Activated CD4-positive, alpha-beta memory T cell treated with anti-CD3 and anti-CD28 coated beads, Interleukin-2, amount 10 ng/mL, durations not matched to agents 7 days and 5 days (primary cell): ENCODE measurements around the gene CYP3A5. TPM values are rescaled to one million over a fixed set of nuclear protein-coding genes. Genes with fewer than 3 reads are reported as not detected.
"Not testable (repeated sequence)": the region's sequence is repeated elsewhere in the genome, so short reads cannot be mapped to it uniquely, and the experiment has no call there.

ENCODE experiments used
- CTCF ChIA-PET: fragments of 350-600 bp; sonication (Branson Sonifier 250); formaldehyde crosslinking; loops from one replicate; lab custom pipeline; 2021; ENCODE audit warnings: antibody characterized with exemption, inconsistent platforms; lab: Charles Lee
- POLR2A ChIA-PET: fragments of 350-600 bp; sonication (Branson Sonifier 250); formaldehyde crosslinking; loops from one replicate; lab custom pipeline; 2021; ENCODE audit warnings: antibody characterized with exemption; lab: Charles Lee
- DNase-seq: peaks from one replicate; pipeline ENCODE4 v3.0.0-alpha.2; 2020
- H3K27ac Mint-ChIP-seq: one replicate; pipeline ENCODE4 v1.8.0; 2021; ENCODE audit warnings: mild to moderate bottlenecking, mixed read lengths
- H3K27me3 Mint-ChIP-seq: one replicate; pipeline ENCODE4 v1.8.0; 2021; ENCODE audit warnings: mixed read lengths
- H3K36me3 Mint-ChIP-seq: one replicate; pipeline ENCODE4 v1.8.0; 2021; ENCODE audit warnings: low read depth, mixed read lengths
- H3K4me1 Mint-ChIP-seq: one replicate; pipeline ENCODE4 v1.8.0; 2021; ENCODE audit warnings: mixed read lengths
- H3K4me3 Mint-ChIP-seq: one replicate; pipeline ENCODE4 v1.8.0; 2021; ENCODE audit warnings: mild to moderate bottlenecking, mixed read lengths
- H3K9me3 Mint-ChIP-seq: one replicate; pipeline ENCODE4 v1.8.0; 2021; ENCODE audit warnings: mixed read lengths
- total RNA-seq, 2 experiments: library from RNA; stranded (reverse); gene quantifications; one replicate each; pipeline ENCODE4 v1.2.3, GENCODE V29; 2021

The CYP3A5 gene
- not detected for total RNA-seq

DNA sequence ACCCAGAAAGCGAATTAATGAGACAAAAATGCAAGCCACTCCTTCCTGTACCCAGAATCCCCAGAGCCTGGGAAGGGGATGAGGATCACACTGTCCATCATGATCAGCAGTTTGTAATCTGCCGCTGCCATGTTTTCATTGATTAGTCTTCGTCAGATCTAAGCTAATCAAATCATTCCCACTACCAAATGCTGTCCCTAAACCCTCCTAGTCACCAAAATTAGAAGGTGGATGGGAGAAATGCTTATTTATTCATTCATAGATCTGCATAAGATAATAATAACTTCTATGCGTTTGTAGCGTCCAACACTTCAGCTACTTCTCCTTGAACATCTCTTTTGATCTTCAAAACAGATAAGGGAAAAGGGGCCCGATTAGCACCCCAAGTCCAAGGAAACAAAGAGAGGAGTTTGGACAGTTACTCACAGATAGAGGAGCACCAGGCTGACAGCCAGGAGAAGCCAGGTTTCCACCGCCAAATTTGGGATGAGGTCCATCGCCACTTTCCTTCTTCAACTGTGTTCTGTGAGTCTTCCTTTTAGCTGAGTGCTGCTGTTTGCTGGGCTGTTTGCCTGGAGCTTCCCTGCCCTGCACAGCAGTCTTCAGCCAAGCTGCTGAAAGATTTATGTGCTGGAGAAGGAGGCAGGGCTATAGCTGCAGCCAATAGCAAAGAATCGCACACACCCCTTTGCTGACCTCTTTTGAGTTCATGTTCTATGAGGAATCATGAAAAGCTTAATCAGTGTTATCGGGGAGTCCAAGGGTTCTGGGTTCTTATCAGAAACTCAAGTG is at the start of gene CYP3A5:
Gene CYP3A5, minus strand, starts transcription at position 597 of the 792 bp plus-strand sequence. Its CDS starts 100 bp downstream, at position 497.
- Mint-ChIP-seq H3K4me3 (no peak within 1 kb of the TSS), H3K27me3 (no peaks in the 10 kb centered on the region), H3K9me3 (peaks cover 2% of the 10 kb centered on the region), H3K36me3 (no peaks in the 10 kb centered on the region), H3K4me1 (peaks cover 8% of the 10 kb centered on the region), H3K27ac (no peak within 1 kb of the TSS)
- no peak for DNase-seq
- POLR2A ChIA-PET, result no interaction called here
- CTCF ChIA-PET, result no interaction called here

DNA sequence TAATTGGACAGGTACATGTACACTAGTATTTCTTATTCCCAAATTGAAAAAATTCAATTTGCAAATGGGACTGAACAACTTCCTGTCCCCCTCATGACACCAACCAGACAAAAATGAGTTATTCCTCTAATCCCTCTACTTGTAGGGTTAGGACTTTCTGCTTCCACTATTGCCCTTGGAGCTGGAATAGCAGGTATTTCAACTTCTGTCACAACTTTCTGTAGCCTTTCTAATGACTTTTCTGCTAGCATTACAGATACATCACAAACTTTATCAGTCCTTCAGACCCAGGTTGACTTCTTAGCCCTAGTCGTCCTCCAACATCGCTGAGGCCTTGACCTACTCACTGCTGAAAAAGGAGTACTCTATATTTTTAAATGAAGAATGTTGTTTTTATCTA is 48.8 kb upstream of the CYP3A5 start:
- ChIA-PET CTCF (no interaction called here), POLR2A (no interaction called here)
- no peaks in the 10 kb centered on the region for H3K36me3 Mint-ChIP-seq
- H3K4me1 Mint-ChIP-seq, result no peaks in the 10 kb centered on the region
- H3K27ac Mint-ChIP-seq, result no peak overlapping the region
- no peaks in the 10 kb centered on the region for H3K27me3 Mint-ChIP-seq
- H3K9me3 Mint-ChIP-seq, result no peaks in the 10 kb centered on the region
- no peak for DNase-seq
- H3K4me3 Mint-ChIP-seq, result no peak overlapping the region

DNA sequence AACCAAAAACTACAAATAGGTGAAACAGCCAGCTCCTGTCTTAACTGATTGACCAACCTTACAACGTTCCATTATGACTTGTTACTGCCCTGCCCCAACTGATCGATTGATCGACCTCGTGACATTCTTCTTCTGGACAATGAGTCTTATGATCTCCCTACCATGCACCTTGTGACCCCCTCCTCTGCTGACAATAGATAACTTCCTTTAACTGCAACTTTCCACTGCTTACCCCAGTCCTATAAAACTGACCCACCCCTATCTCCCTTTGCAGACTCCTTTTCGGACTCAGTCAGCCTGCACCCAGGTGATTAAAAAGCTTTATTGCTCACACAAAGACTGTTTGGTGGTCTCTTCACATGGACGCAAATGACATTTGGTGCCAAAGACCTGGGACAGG is 43.4 kb upstream of the CYP3A5 start:
- H3K4me3 Mint-ChIP-seq, H3K4me1 Mint-ChIP-seq, H3K36me3 Mint-ChIP-seq, H3K9me3 Mint-ChIP-seq, H3K27ac Mint-ChIP-seq, CTCF ChIA-PET, DNase-seq, H3K27me3 Mint-ChIP-seq, POLR2A ChIA-PET: not testable (repeated sequence)

DNA sequence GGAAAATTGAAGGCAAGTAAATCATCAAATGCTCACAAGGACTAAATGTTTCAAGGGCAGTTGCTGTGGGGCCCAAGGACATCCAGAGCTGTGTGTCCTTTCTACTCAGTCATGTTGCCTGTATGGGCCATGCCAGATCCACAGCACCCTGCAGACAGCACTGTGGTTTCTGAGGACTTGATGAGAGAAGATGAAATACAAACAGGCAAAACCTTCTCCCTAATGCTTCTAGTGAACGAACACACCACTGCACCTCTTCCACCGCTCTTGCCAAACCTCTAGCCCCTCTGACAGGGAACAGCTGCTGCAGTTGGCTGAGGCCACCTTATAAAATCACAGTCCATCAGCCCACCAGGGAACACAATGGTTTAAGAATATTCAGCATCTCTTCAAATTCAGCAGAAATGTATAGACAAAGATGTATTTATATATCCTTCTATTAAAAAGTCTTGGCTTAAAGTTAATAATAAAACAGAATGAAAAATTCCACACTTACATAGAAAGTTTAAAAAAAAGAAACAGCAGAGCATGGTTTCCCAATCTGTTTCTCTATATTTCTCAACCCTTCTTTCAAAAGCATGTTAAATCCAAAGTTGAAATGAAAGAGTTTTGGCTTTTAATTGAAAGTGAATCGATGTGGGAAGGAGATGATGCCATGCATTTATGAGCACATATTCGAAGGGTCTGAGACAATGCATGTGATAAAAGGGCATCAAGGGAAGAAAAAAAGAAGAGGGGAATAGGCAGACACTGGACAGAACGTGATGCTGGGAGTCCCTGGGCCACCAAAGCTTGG is 41.2 kb upstream of the CYP3A5 start:
- DNase-seq, result no peak
- no peaks in the 10 kb centered on the region for H3K9me3 Mint-ChIP-seq
- no peaks in the 10 kb centered on the region for H3K36me3 Mint-ChIP-seq
- no peaks in the 10 kb centered on the region for H3K27me3 Mint-ChIP-seq
- ChIA-PET CTCF (no interaction called here), POLR2A (no interaction called here)
- no peak overlapping the region for H3K27ac Mint-ChIP-seq
- no peak overlapping the region for H3K4me3 Mint-ChIP-seq
- H3K4me1 Mint-ChIP-seq, result no peaks in the 10 kb centered on the region

DNA sequence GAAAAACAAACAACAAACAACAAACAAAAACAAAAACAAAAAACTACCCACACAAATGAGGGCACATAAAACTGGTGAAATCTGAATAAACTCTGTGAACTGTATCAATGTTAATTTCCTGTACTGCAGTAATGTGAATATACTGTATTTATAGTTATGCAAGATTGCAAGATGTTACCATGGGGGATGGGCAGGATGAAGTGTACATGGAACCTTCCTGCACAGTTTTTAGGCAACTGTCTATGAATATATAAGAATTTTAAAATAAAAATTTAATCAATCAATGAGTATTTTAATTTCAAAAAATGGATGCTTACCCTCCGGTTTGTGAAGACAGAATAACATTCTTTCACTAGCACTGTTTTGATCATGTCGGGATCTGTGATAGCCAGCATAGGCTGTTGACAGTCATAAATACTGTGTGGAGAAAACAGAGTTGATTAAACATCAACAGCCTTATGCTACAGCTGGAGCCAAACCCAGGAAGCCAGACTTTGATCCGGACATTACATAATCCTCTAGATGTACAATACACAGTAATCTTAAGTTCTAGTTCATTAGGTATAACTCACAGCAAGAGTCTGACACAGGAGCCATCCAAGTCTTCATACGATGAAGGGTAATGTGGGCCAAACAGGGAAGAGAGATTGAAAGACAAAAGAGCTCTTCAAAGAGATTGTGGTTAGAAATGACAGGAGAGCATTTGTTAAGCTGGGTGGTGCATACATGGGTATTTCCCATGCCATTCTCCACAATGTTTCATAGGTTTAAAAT is 40.4 kb upstream of the CYP3A5 start:
- POLR2A ChIA-PET, result no interaction called here
- CTCF ChIA-PET, result no interaction called here
- no peaks in the 10 kb centered on the region for H3K27me3 Mint-ChIP-seq

DNA sequence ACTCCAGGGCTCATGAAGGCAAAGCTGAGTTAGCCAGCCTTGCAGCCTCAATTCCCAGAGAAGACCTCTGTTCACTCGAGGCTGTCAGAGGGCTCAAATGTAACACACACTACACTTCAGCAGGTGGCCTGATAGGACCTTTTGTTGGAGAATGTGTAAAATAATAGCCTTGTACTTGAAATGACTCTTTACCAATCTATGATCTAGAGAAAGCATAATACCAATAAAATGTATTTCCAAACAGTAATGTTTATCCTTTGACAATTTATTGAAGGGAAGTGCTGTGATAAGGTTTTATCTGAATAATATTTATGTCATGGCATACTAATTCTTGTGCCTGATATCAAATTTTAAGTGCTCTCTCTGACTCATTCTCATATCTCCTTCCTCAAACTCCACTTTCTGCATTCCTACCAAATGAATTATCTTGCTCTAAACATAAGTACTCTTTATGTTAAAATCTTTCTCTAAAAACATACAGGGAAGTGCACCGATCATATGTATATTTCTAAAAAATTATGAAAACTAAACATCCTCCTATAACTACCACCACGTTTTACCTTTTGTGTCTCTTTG is 34.3 kb upstream of the CYP3A5 start:
- no peak for DNase-seq
- Mint-ChIP-seq H3K9me3 (peaks cover 9% of the 10 kb centered on the region), H3K27ac (no peak overlapping the region), H3K4me1 (no peaks in the 10 kb centered on the region), H3K36me3 (no peaks in the 10 kb centered on the region), H3K27me3 (no peaks in the 10 kb centered on the region), H3K4me3 (no peak overlapping the region)
- ChIA-PET POLR2A (no interaction called here), CTCF (no interaction called here)

More for the DNA sequence above, 40.4 kb upstream of the CYP3A5 start:
- no peaks in the 10 kb centered on the region for H3K4me1 Mint-ChIP-seq
- H3K9me3 Mint-ChIP-seq, result peaks cover 2% of the 10 kb centered on the region
- no peak for DNase-seq
- H3K36me3 Mint-ChIP-seq, result no peaks in the 10 kb centered on the region
- no peak overlapping the region for H3K4me3 Mint-ChIP-seq
- H3K27ac Mint-ChIP-seq, result no peak overlapping the region

DNA sequence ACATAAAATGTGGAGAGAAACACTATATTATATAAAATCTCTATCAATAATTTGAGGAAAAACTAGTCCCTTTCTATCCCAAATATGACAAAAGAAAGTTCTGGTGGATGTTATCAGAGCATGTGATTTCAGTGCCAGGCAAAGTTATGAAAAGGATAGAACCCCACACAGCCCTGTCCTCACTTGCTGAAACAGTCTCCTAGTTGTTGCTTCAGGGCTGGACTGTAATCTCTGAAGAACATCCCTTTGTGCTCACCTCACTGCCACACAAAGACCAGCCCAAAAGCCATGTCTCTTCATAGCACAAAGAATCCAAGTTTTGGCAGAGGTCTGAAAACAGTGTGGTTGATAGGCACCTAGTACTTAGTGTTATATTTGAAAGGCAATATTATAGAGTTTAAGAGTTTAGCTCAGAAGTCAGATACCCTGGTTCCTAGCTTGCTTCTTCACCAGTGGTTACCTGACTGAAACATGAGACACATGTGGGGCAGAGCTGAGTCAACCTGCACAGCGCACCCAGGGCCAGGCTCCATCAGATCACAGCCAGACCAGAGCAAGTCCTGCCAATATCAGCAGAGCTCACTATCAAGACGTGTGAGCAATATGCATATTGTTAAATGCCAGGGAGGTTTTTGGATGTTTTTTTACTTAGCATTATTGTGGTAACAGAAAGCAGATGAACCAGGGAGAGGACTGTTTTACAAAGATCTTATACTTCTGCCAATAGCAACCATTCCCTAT is 30.2 kb upstream of the CYP3A5 start:
- H3K27ac Mint-ChIP-seq, result no peak overlapping the region
- no peak for DNase-seq
- peaks cover 5% of the 10 kb centered on the region for H3K9me3 Mint-ChIP-seq
- ChIA-PET CTCF (no interaction called here), POLR2A (no interaction called here)
- no peaks in the 10 kb centered on the region for H3K4me1 Mint-ChIP-seq
- no peaks in the 10 kb centered on the region for H3K36me3 Mint-ChIP-seq
- H3K27me3 Mint-ChIP-seq, result no peaks in the 10 kb centered on the region
- no peak overlapping the region for H3K4me3 Mint-ChIP-seq

DNA sequence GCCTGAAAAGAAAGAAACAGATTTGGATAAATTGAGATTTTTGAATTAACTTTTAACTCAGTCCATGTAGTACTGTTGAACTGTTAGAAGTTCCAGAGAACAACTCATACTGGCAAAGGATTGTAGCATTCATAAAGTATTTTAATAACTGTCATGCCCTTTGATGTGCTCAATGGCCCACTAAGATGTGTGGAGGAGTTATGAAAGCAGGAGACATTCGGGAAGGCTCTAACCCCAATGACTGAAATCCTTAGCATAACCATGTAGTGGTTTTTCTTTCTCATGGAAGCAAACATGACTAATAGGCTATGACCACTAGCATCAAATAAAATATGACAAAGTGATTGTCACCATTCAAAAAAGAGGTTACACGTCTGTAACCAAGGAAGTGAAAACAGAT is 29.5 kb upstream of the CYP3A5 start:
- no peak for DNase-seq
- H3K4me1 Mint-ChIP-seq, result no peaks in the 10 kb centered on the region
- ChIA-PET CTCF (no interaction called here), POLR2A (no interaction called here)
- H3K27ac Mint-ChIP-seq, result no peak overlapping the region
- no peaks in the 10 kb centered on the region for H3K36me3 Mint-ChIP-seq
- H3K9me3 Mint-ChIP-seq, result no peaks in the 10 kb centered on the region
- no peaks in the 10 kb centered on the region for H3K27me3 Mint-ChIP-seq
- no peak overlapping the region for H3K4me3 Mint-ChIP-seq

DNA sequence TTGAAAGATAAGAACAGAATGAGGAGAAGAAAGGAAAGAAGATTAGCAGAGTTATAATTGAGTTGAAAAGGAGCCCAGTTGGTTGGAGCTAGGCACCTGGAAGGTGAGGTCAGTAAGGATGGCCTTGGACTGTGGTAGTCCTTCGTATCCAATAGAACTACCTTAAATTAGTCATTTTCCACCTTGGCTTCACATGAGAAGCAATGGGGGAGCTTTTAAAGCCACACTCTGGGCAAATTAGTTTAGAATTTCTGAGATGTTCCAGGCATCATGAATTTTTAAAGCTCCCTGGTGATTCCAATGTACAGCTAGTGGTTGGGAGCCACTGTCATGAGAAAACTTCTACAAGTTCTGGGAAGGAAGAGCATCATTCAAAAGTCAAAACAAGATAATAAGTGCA is 27.3 kb upstream of the CYP3A5 start:
- H3K4me1 Mint-ChIP-seq, result no peaks in the 10 kb centered on the region
- H3K27ac Mint-ChIP-seq, result no peak overlapping the region
- ChIA-PET POLR2A (no interaction called here), CTCF (no interaction called here)
- no peak overlapping the region for H3K4me3 Mint-ChIP-seq
- no peaks in the 10 kb centered on the region for H3K36me3 Mint-ChIP-seq
- no peak for DNase-seq
- no peaks in the 10 kb centered on the region for H3K27me3 Mint-ChIP-seq
- H3K9me3 Mint-ChIP-seq, result no peaks in the 10 kb centered on the region

DNA sequence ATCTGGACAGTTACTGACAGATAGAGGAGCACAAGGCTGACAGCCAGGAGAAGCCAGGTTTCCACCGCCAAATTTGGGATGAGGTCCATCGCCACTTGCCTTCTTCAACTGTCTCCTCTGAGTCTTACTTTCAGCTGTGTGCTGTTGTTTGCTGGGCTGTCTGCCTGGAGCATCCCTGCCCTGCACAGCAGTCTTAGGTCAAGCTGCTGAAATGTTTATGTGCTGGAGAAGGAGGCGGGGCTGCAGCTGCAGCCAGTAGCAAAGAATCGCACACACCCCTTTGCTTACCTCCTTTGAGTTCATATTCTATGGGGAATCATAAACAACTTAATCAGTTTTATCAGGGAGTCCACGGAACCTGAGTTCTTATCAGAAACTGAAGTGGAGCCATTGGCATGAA is 20.1 kb upstream of the CYP3A5 start:
- Mint-ChIP-seq H3K4me3 (no peak overlapping the region), H3K4me1 (no peaks in the 10 kb centered on the region), H3K27me3 (no peaks in the 10 kb centered on the region), H3K9me3 (no peaks in the 10 kb centered on the region), H3K36me3 (no peaks in the 10 kb centered on the region), H3K27ac (no peak overlapping the region)
- CTCF ChIA-PET, result no interaction called here
- POLR2A ChIA-PET, result no interaction called here
- DNase-seq, result no peak

DNA sequence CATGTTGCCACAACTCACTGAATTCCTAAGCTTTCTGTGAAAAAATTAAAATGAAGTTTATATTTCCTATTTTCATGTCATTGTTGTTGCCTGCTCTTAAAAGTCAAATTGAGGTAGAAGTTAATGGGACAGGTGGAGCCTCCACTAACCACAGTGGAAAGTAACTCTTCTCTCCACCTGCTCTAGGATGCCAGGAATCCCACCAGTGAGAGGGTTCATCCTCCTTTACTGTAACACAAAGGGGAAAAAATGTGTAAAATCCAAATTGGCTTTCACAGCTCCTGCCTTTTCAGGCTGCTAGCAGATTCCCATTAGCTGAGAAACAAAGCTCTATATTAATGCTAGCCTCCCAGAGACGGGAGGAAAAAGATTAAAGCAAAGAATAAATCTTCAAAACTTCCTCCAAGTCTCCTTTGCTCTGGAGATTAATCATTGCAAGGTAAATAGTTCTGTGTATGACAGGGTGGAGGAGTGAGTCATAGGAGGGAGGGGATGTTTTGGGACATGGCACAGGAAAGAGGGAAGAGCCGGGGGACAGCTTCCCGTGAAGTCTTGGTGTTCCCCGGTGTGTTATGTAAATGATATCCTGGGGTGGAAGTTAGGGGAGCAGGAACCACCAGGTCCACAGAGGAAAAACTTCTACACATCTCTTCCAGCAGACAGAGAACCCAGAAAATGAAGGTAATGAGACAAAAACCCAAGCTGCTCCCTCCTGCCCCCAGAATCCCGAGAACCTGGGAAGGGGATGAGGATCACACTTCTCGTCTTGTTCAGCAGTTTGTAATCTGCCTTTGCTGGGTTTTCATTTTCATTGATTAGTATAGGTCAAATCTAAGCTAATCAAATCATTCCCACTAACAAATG is 19.3 kb upstream of the CYP3A5 start:
- H3K4me1 Mint-ChIP-seq, DNase-seq, H3K27ac Mint-ChIP-seq, H3K36me3 Mint-ChIP-seq, H3K27me3 Mint-ChIP-seq, POLR2A ChIA-PET, H3K4me3 Mint-ChIP-seq, CTCF ChIA-PET, H3K9me3 Mint-ChIP-seq: not testable (repeated sequence)

DNA sequence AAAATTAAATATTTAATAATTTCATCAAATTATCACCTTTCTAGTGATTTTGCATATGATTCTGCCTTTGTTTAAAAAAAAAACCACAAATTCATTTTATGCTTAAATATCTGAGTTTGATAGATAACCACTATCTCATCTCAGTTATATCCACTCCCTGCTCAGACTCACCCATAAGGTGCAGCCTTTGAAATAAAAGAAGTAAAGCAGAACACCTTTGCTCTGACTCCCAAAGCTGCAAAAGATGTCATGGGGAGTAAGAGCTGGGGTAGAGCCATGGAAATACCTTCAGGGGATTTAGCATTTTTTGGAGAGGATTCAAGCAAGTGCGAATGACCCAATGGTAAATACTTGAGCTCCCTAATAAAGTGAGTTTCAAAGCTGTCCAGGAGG is 15.1 kb upstream of the CYP3A5 start:
- no peaks in the 10 kb centered on the region for H3K4me1 Mint-ChIP-seq
- CTCF ChIA-PET, result no interaction called here
- H3K27me3 Mint-ChIP-seq, result no peaks in the 10 kb centered on the region
- POLR2A ChIA-PET, result no interaction called here
- DNase-seq, result no peak
- H3K27ac Mint-ChIP-seq, result no peak overlapping the region
- H3K9me3 Mint-ChIP-seq, result no peaks in the 10 kb centered on the region
- H3K36me3 Mint-ChIP-seq, result no peaks in the 10 kb centered on the region
- no peak overlapping the region for H3K4me3 Mint-ChIP-seq
